HepG2 (cell line): Measurements from ENCODE around the gene FAM187B. TPM values are rescaled to one million over a fixed set of nuclear protein-coding genes. Genes with fewer than 3 reads are reported as not detected.

Experiments
- ATAC-seq: fragments of 200-7000 bp; cut with Tn5 transposase; 3 replicates; pipeline ENCODE4 v1.9.1; 2020; ENCODE audit warnings: mild to moderate bottlenecking, moderate library complexity
- BruUV-seq: library from RNA; stranded (reverse); fragments of 400-500 nt; replicated peaks from 2 replicates; lab custom pipeline; 2021; lab: Mats Ljungman, UMichigan
- CTCF ChIA-PET: fragments of 300-600 bp; formaldehyde crosslinking; extraction: SDS; loops from one replicate; lab custom pipeline; 2021; ENCODE audit warnings: low total read pairs, inconsistent platforms, low intra/inter-chr PET ratio; lab: Yijun Ruan, JAX
- POLR2A ChIA-PET: fragments of 350-600 bp; sonication (Branson Sonifier 250); formaldehyde crosslinking; loops from one replicate; lab custom pipeline; 2020; ENCODE audit warnings: antibody characterized with exemption, inconsistent platforms; lab: Yijun Ruan, JAX
- DNase-seq: peaks from one replicate; pipeline ENCODE4 v3.0.0-alpha.2; 2015; ENCODE audit warnings: low spot score
- FAIRE-seq: peaks from 3 replicates; lab custom pipeline; 2011; peaks lifted over from hg19 to GRCh38; lab: Jason Lieb, UNC
- H2AFZ ChIP-seq: one replicate; pipeline ENCODE4 v1.6.1; 2011; ENCODE audit warnings: low read length, inconsistent platforms
- H3K27ac ChIP-seq: fragments of 300-600 bp; 3 replicates; pipeline ENCODE4 v1.8.0; 2011; ENCODE audit warnings: mixed run types, mild to moderate bottlenecking, mixed read lengths, low read length, inconsistent platforms; ENCODE audit not compliant: insufficient read depth; ENCODE audit errors: extremely low read length
- H3K27me3 ChIP-seq, 2 experiments: fragments of 200-600 bp in 1 of 2; 2 replicates in 1 of 2; 3 replicates in 1 of 2; pipeline versions ENCODE4 v1.6.0 to v1.8.0; 2011; ENCODE audit warnings: low read length in 2 of 2, mild to moderate bottlenecking in 2 of 2, moderate library complexity in 2 of 2, inconsistent platforms in 1 of 2; ENCODE audit not compliant: insufficient read depth in 2 of 2, control insufficient read depth in 1 of 2
- H3K36me3 ChIP-seq, 2 experiments: fragments of 200-600 bp in 1 of 2; replicated peaks in 1 of 2; 2 replicates in 1 of 2; 3 replicates in 1 of 2; pipeline versions ENCODE4 v1.5.1 to v1.8.0; 2011; ENCODE audit warnings: low read length in 2 of 2, inconsistent platforms in 1 of 2; ENCODE audit not compliant: insufficient read depth in 2 of 2, control insufficient read depth in 1 of 2
- H3K4me1 ChIP-seq: 2 replicates; pipeline ENCODE4 v1.5.1; 2012; ENCODE audit warnings: low read length, inconsistent platforms; ENCODE audit not compliant: insufficient read depth
- H3K4me2 ChIP-seq: 2 replicates; pipeline ENCODE4 v1.6.0; 2011; ENCODE audit warnings: low read depth, low read length, inconsistent platforms
- H3K4me3 ChIP-seq, 3 experiments: fragments of 200-600 bp in 1 of 3; sonication (generic), shearing (Covaris generic) in 1 of 3; replicated peaks in 1 of 3; 2 replicates each; pipeline ENCODE4 v1.5.1; 2011 to 2016; ENCODE audit warnings: low read length in 3 of 3, inconsistent platforms in 2 of 3, low read depth in 2 of 3, mild to moderate bottlenecking in 2 of 3, control low read depth in 1 of 3, mixed read lengths in 1 of 3; ENCODE audit not compliant: insufficient read depth in 1 of 3
- H3K79me2 ChIP-seq: one replicate; pipeline ENCODE4 v1.6.1; 2011; ENCODE audit warnings: low read length, inconsistent platforms; ENCODE audit not compliant: insufficient read depth
- H3K9ac ChIP-seq: 2 replicates; pipeline ENCODE4 v1.6.0; 2011; ENCODE audit warnings: mild to moderate bottlenecking, low read depth, low read length, inconsistent platforms; ENCODE audit not compliant: insufficient read depth
- H3K9me3 ChIP-seq: 2 replicates; pipeline ENCODE4 v1.5.1; 2012; ENCODE audit warnings: mild to moderate bottlenecking, low read length
- H4K20me1 ChIP-seq: 2 replicates; pipeline ENCODE4 v1.6.0; 2011; ENCODE audit warnings: inconsistent platforms, mild to moderate bottlenecking, low read length, moderate library complexity; ENCODE audit not compliant: insufficient read depth
- FLYWCH1 ChIP-seq: sonication (generic); formaldehyde crosslinking; IDR thresholded peaks from 2 replicates; pipeline ENCODE4 v1.8.1; 2023; ENCODE audit warnings: mild to moderate bottlenecking, missing genetic modification reagents
- HHEX ChIP-seq: IDR thresholded peaks from 2 replicates; pipeline ENCODE4 v1.6.1; 2016; ENCODE audit warnings: control low read depth
- HNRNPK ChIP-seq: fragments of 200-400 bp; formaldehyde crosslinking; IDR thresholded peaks from 2 replicates; pipeline ENCODE4 v1.6.1; 2018; ENCODE audit warnings: low read length, low read depth, moderate library complexity, mild to moderate bottlenecking; ENCODE audit not compliant: poor library complexity, severe bottlenecking
- ISL2 ChIP-seq: sonication (generic); formaldehyde crosslinking; IDR thresholded peaks from 2 replicates; pipeline ENCODE4 v1.5.0; 2020; ENCODE audit warnings: missing genetic modification reagents
- MTF2 ChIP-seq: sonication (generic); formaldehyde crosslinking; IDR thresholded peaks from 2 replicates; pipeline ENCODE4 v1.5.0; 2020; ENCODE audit warnings: missing genetic modification reagents, borderline replicate concordance
- RNF2 ChIP-seq: fragments of 450-650 bp; conservative IDR thresholded peaks from 2 replicates; pipeline ENCODE4 v1.6.1; 2016; ENCODE audit warnings: low read depth
- SNAPC4 ChIP-seq: sonication (generic); formaldehyde crosslinking; IDR thresholded peaks from 2 replicates; pipeline ENCODE4 v1.4.0; 2020; ENCODE audit warnings: mild to moderate bottlenecking, missing genetic modification reagents
- TEAD3 ChIP-seq: optimal IDR thresholded peaks from 2 replicates; pipeline ENCODE3; 2016; ENCODE audit warnings: borderline replicate concordance
- ZNF335 ChIP-seq: sonication (generic); formaldehyde crosslinking; IDR thresholded peaks from 2 replicates; pipeline ENCODE4 v1.4.0; 2020; ENCODE audit warnings: missing genetic modification reagents
- ZSCAN20 ChIP-seq: sonication (generic); formaldehyde crosslinking; IDR thresholded peaks from 2 replicates; pipeline ENCODE4 v1.4.0; 2020; ENCODE audit warnings: missing genetic modification reagents, mild to moderate bottlenecking, borderline replicate concordance
- WGBS: methylation state at CpG from one replicate; pipeline ENCODE4 v1.1.6; 2017; ENCODE audit warnings: low lambda C conversion rate; 5-methylcytosine and 5-hydroxymethylcytosine counted together
- in situ Hi-C: cut with HindIII; loops from 2 replicates; pipeline ENCODE4 v1.10.0; 2017; ENCODE audit warnings: low pct_unique_long_range_greater_than_20kb; ENCODE audit not compliant: extremely low pct_ligation_motif_present
- intact Hi-C: fragments of 100-400 bp; cut with micrococcal nuclease; formaldehyde crosslinking; loops from one replicate; pipeline ENCODE4 v1.10.0; 2022; ENCODE audit not compliant: unreplicated experiment
- polyA plus RNA-seq, 8 experiments: library from polyadenylated mRNA; depleted of rRNA in 3 of 8; stranded (reverse) in 7 of 8; unstranded in 1 of 8; fragments of >200 nt; fragmentation: Illumina TruSeq in 4 of 8; extraction: Trizol in 4 of 8; gene quantifications; 2 replicates each; pipeline versions ENCODE4 v1.2.1 to v1.2.3, GENCODE V29; 2011 to 2016; ENCODE audit warnings: low read depth in 4 of 8, missing spikeins in 1 of 8, mixed read lengths in 1 of 8; ENCODE audit not compliant: insufficient read depth in 1 of 8
- total RNA-seq, 5 experiments: library from RNA; depleted of rRNA; stranded (reverse); fragments of >200 nt; fragmentation: Illumina TruSeq; extraction: Trizol; gene quantifications; 2 replicates each; pipeline ENCODE4 v1.2.3, GENCODE V29; 2016; ENCODE audit warnings: low read depth in 1 of 5
- TF ChIP-seq, protein P1 (sequence below): IDR thresholded peaks from 2 replicates; pipeline ENCODE4 v1.6.1; 2016; ENCODE audit warnings: missing compliant biosample characterization, missing genetic modification reagents, borderline replicate concordance
- TF ChIP-seq, protein P2 (sequence below): sonication (generic); formaldehyde crosslinking; IDR thresholded peaks from 2 replicates; pipeline ENCODE4 v1.8.1; 2023; ENCODE audit warnings: mild to moderate bottlenecking, missing genetic modification reagents
- TF ChIP-seq, protein P3 (sequence below): sonication (generic); formaldehyde crosslinking; IDR thresholded peaks from 2 replicates; pipeline ENCODE4 v1.8.1; 2023; ENCODE audit warnings: mild to moderate bottlenecking, inconsistent platforms, moderate library complexity, missing genetic modification reagents, borderline replicate concordance
- TF ChIP-seq, protein P4 (sequence below): sonication (generic); formaldehyde crosslinking; IDR thresholded peaks from 2 replicates; pipeline ENCODE4 v1.4.0; 2020; ENCODE audit warnings: missing genetic modification reagents, borderline replicate concordance

Gene FAM187B
- total and polyA plus RNA-seq, 2 of the 13 experiments (the other 11 are each of a cell fraction or from before 2014, with no cell fraction given), result not detected

DNA sequence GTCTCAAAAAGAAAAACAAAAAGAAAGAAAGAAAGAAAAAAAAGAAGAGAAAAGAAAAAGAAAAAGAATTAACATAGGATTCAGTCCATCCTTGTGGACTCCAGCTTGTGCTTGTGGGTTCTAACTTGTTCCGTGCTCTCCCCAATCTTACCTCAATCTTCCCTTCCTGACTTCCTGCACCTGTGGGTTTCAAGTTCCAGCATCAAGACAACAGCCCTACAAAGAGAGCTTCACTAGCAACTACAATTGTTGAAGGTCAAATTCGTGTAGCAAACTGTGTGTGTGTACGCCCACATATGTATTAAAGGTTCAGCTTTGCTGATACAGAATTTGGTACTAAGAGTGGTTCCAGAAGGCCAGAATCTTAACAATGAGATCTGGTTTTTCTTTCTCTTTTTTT lies 48.7 kb downstream of the FAM187B start:
- intact Hi-C loops, result no loop called here
- FAIRE-seq, result no peak
- CTCF ChIA-PET, result no interaction called here

More for the DNA sequence above, 48.7 kb downstream of the FAM187B start:
- in situ Hi-C loops, result no loop called here
- no peaks in the 10 kb centered on the region for H3K36me3 ChIP-seq
- H3K27ac ChIP-seq, result no peak overlapping the region
- H3K27me3 ChIP-seq, result peaks cover 0 to 6% of the 10 kb centered on the region in 2 experiments; a peak in 2 of 5 replicates
- no TSS peak for BruUV-seq
- no peaks in the 10 kb centered on the region for H3K4me1 ChIP-seq
- POLR2A ChIA-PET, result no interaction called here
- ATAC-seq (no peak), DNase-seq (no peak)
- 52% methylated on average over 3 of the region's 3 CpGs for WGBS
- H3K9me3 ChIP-seq, result no peaks in the 10 kb centered on the region
- no peak overlapping the region for H2AFZ ChIP-seq
- H3K4me2 ChIP-seq, result no peak overlapping the region
- TF ChIP-seq SNAPC4 (CRISPR knock-in tag) (no peak), MTF2 (no peak), ZSCAN20 (CRISPR knock-in tag) (no peak), ISL2 (CRISPR knock-in tag) (no peak), RNF2 (no peak), TEAD3 (CRISPR knock-in tag) (no peak), ZNF335 (no peak), FLYWCH1 (CRISPR knock-in tag) (no peak), HNRNPK (no peak), HHEX (CRISPR knock-in tag) (no peak)
- TF ChIP-seq, protein P1, sequence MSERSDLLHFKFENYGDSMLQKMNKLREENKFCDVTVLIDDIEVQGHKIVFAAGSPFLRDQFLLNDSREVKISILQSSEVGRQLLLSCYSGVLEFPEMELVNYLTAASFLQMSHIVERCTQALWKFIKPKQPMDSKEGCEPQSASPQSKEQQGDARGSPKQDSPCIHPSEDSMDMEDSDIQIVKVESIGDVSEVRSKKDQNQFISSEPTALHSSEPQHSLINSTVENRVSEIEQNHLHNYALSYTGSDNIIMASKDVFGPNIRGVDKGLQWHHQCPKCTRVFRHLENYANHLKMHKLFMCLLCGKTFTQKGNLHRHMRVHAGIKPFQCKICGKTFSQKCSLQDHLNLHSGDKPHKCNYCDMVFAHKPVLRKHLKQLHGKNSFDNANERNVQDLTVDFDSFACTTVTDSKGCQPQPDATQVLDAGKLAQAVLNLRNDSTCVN (CRISPR knock-in tag), result no peak
- TF ChIP-seq, protein P2, sequence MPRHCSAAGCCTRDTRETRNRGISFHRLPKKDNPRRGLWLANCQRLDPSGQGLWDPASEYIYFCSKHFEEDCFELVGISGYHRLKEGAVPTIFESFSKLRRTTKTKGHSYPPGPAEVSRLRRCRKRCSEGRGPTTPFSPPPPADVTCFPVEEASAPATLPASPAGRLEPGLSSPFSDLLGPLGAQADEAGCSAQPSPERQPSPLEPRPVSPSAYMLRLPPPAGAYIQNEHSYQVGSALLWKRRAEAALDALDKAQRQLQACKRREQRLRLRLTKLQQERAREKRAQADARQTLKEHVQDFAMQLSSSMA (CRISPR knock-in tag), result no peak
- TF ChIP-seq, protein P3, sequence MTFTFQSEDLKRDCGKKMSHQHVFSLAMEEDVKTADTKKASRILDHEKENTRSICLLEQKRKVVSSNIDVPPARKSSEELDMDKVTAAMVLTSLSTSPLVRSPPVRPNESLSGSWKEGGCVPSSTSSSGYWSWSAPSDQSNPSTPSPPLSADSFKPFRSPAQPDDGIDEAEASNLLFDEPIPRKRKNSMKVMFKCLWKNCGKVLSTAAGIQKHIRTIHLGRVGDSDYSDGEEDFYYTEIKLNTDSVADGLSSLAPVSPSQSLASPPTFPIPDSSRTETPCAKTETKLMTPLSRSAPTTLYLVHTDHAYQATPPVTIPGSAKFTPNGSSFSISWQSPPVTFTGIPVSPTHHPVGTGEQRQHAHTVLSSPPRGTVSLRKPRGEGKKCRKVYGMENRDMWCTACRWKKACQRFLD, result no peak
- TF ChIP-seq, protein P4, sequence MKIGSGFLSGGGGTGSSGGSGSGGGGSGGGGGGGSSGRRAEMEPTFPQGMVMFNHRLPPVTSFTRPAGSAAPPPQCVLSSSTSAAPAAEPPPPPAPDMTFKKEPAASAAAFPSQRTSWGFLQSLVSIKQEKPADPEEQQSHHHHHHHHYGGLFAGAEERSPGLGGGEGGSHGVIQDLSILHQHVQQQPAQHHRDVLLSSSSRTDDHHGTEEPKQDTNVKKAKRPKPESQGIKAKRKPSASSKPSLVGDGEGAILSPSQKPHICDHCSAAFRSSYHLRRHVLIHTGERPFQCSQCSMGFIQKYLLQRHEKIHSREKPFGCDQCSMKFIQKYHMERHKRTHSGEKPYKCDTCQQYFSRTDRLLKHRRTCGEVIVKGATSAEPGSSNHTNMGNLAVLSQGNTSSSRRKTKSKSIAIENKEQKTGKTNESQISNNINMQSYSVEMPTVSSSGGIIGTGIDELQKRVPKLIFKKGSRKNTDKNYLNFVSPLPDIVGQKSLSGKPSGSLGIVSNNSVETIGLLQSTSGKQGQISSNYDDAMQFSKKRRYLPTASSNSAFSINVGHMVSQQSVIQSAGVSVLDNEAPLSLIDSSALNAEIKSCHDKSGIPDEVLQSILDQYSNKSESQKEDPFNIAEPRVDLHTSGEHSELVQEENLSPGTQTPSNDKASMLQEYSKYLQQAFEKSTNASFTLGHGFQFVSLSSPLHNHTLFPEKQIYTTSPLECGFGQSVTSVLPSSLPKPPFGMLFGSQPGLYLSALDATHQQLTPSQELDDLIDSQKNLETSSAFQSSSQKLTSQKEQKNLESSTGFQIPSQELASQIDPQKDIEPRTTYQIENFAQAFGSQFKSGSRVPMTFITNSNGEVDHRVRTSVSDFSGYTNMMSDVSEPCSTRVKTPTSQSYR (CRISPR knock-in tag), result no peak
- no peak overlapping the region for H3K9ac ChIP-seq
- H4K20me1 ChIP-seq, result no peaks in the 10 kb centered on the region
- no peaks in the 10 kb centered on the region for H3K79me2 ChIP-seq
- no peak overlapping the region for H3K4me3 ChIP-seq
